ENCODE measurements around the gene IAPP. TPM values are rescaled to one million over a fixed set of nuclear protein-coding genes. Genes with fewer than 3 reads are reported as not detected.
A peak's percentile ranks its signal among the peaks of the same experiment; 100 is the strongest.

Gene IAPP
- not detected in 2 replicates for total RNA-seq (2021)
- Bru-seq, nascent RNA = percentile 5 among the genes with signal in this experiment
- BruChase-seq, experiment 1, labeled RNA remaining after a 2-hour chase = percentile 13 among the genes with signal in this experiment
- BruChase-seq, experiment 2, labeled RNA remaining after a 6-hour chase = percentile 13 among the genes with signal in this experiment
- long read RNA-seq = 0 reads

GRCh38 chr12:21372602-21373001 lies at the start of gene IAPP:
Gene IAPP, plus strand, starts transcription at chr12:21372902. Its CDS starts 450 bp downstream, at chr12:21373352.
- no peaks in the 10 kb centered on the region for H3K79me2 ChIP-seq (ENCODE audit: low read depth)
- H4K20me1 ChIP-seq (ENCODE audit: insufficient read depth) = no peaks in the 10 kb centered on the region
- no peaks in the 10 kb centered on the region for H3K36me3 ChIP-seq (ENCODE audit: low read depth)
- TF ChIP-seq EZH2 (IDR thresholded peaks at IDR 0.05; ENCODE audit: low read depth) = no peak
- TF ChIP-seq, protein P1, sequence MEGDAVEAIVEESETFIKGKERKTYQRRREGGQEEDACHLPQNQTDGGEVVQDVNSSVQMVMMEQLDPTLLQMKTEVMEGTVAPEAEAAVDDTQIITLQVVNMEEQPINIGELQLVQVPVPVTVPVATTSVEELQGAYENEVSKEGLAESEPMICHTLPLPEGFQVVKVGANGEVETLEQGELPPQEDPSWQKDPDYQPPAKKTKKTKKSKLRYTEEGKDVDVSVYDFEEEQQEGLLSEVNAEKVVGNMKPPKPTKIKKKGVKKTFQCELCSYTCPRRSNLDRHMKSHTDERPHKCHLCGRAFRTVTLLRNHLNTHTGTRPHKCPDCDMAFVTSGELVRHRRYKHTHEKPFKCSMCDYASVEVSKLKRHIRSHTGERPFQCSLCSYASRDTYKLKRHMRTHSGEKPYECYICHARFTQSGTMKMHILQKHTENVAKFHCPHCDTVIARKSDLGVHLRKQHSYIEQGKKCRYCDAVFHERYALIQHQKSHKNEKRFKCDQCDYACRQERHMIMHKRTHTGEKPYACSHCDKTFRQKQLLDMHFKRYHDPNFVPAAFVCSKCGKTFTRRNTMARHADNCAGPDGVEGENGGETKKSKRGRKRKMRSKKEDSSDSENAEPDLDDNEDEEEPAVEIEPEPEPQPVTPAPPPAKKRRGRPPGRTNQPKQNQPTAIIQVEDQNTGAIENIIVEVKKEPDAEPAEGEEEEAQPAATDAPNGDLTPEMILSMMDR (conservative IDR thresholded peaks at IDR 0.05) = no peak
- H3K27me3 ChIP-seq (ENCODE audit: insufficient read depth, low read depth) = no peaks in the 10 kb centered on the region
- BruUV-seq (replicated peaks) = no TSS peak
- H3K4me2 ChIP-seq = no peak within 1 kb of the TSS
- no peak within 1 kb of the TSS for H3K4me3 ChIP-seq
- ChIA-PET POLR2A (ENCODE audit: unreplicated experiment) (no interaction called here), CTCF (no interaction called here)
- H3F3A ChIP-seq (ENCODE audit: insufficient read depth, low read depth) = no peaks in the 10 kb centered on the region
- no peak within 1 kb of the TSS for H2AFZ ChIP-seq
- no peak within 1 kb of the TSS for H3K27ac ChIP-seq
- H3K9me2 ChIP-seq (ENCODE audit: insufficient read depth) = 0 out of 2 replicates have a peak, but pooled peaks cover 3% of the 10 kb centered on the region
- intact Hi-C loops (cut with micrococcal nuclease; ENCODE audit: unreplicated experiment) = no loop called here
- H3K4me1 ChIP-seq (replicated peaks; ENCODE audit: insufficient read depth) = no peaks in the 10 kb centered on the region
- no peaks in the 10 kb centered on the region for H3K9me3 ChIP-seq (ENCODE audit: insufficient read depth, low read depth)
- DNase-seq = no peak

DNA sequence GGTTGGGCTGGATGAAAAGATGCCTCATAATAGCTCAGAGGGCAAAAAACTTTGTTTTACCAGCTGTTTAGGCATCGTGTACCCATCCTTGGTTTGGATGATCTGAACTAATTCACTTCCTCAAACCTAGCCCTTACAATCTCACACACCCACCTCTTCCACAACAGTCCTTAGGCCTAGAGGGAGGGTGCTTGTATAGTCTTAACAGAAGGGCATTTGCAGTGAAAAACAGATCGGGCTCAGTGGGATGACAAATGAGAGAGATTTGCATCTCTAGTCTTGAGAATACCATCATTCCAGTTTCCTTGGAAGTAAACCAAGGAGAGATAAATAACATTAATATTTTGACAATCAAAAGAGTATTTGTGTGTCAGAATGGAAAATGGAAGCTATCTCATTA lies 49.0 kb upstream of the IAPP start:
- no peaks in the 10 kb centered on the region for H3K79me2 ChIP-seq (ENCODE audit: low read depth)
- no peaks in the 10 kb centered on the region for H4K20me1 ChIP-seq (ENCODE audit: insufficient read depth)
- TF ChIP-seq, protein P1 (conservative IDR thresholded peaks at IDR 0.05) = no peak
- TF ChIP-seq EZH2 (IDR thresholded peaks at IDR 0.05; ENCODE audit: low read depth) = no peak
- H3K4me3 ChIP-seq = no peak overlapping the region
- H3F3A ChIP-seq (ENCODE audit: insufficient read depth, low read depth) = no peaks in the 10 kb centered on the region
- no peak overlapping the region for H2AFZ ChIP-seq
- BruUV-seq (replicated peaks) = no TSS peak
- H3K9me3 ChIP-seq (ENCODE audit: insufficient read depth, low read depth) = no peaks in the 10 kb centered on the region
- no peak for DNase-seq
- CTCF ChIA-PET = no interaction called here
- POLR2A ChIA-PET (ENCODE audit: unreplicated experiment) = no interaction called here
- H3K9me2 ChIP-seq (ENCODE audit: insufficient read depth) = no peaks in the 10 kb centered on the region
- no peak overlapping the region for H3K4me2 ChIP-seq
- H3K27ac ChIP-seq = no peak overlapping the region
- no peaks in the 10 kb centered on the region for H3K27me3 ChIP-seq (ENCODE audit: insufficient read depth, low read depth)
- H3K36me3 ChIP-seq (ENCODE audit: low read depth) = no peaks in the 10 kb centered on the region
- H3K4me1 ChIP-seq (replicated peaks; ENCODE audit: insufficient read depth) = no peaks in the 10 kb centered on the region
- intact Hi-C loops (cut with micrococcal nuclease; ENCODE audit: unreplicated experiment) = no loop called here

- no TSS peak for BruUV-seq (replicated peaks)
- H3K9me3 ChIP-seq (ENCODE audit: insufficient read depth, low read depth) = 0 out of 2 replicates have a peak, but pooled peaks cover 3% of the 10 kb centered on the region
- H3K79me2 ChIP-seq (ENCODE audit: low read depth) = no peaks in the 10 kb centered on the region
- CTCF ChIA-PET = no interaction called here
- no peaks in the 10 kb centered on the region for H4K20me1 ChIP-seq (ENCODE audit: insufficient read depth)
- TF ChIP-seq EZH2 (IDR thresholded peaks at IDR 0.05; ENCODE audit: low read depth) = no peak
- TF ChIP-seq, protein P1 (conservative IDR thresholded peaks at IDR 0.05) = no peak
- no peak overlapping the region for H3K4me3 ChIP-seq
- H3K36me3 ChIP-seq (ENCODE audit: low read depth) = no peaks in the 10 kb centered on the region
- POLR2A ChIA-PET (ENCODE audit: unreplicated experiment) = no interaction called here
- no peak for DNase-seq
- no peak overlapping the region for H3K27ac ChIP-seq
- H2AFZ ChIP-seq = no peak overlapping the region
- no peaks in the 10 kb centered on the region for H3K4me1 ChIP-seq (replicated peaks; ENCODE audit: insufficient read depth)
- H3K27me3 ChIP-seq (ENCODE audit: insufficient read depth, low read depth) = no peaks in the 10 kb centered on the region
- H3K9me2 ChIP-seq (ENCODE audit: insufficient read depth) = no peaks in the 10 kb centered on the region
- no peaks in the 10 kb centered on the region for H3F3A ChIP-seq (ENCODE audit: insufficient read depth, low read depth)
- intact Hi-C loops (cut with micrococcal nuclease; ENCODE audit: unreplicated experiment) = no loop called here
- H3K4me2 ChIP-seq = no peak overlapping the region
These were observed 48.2 kb upstream of the IAPP start for GRCh38 chr12:21324551-21324950.
